Activated B cell treated with CpG ODN at 0.5 μM for 24 hours (primary cell): Measurements from ENCODE around the gene GABBR2. TPM values are rescaled to one million over a fixed set of nuclear protein-coding genes. Genes with fewer than 3 reads are reported as not detected.

Experiments
- ATAC-seq: fragments of 200-7000 bp; cut with Tn5 transposase; one replicate; pipeline ENCODE4 v1.10.0; 2021; ENCODE audit warnings: low read depth, mild to moderate bottlenecking, moderate library complexity
- CTCF ChIA-PET: fragments of 350-600 bp; sonication (Branson Sonifier 250); formaldehyde crosslinking; loops from one replicate; lab custom pipeline; 2021; ENCODE audit warnings: antibody characterized with exemption; lab: Charles Lee
- POLR2A ChIA-PET: fragments of 350-600 bp; sonication (Branson Sonifier 250); formaldehyde crosslinking; loops from one replicate; lab custom pipeline; 2021; ENCODE audit warnings: antibody characterized with exemption; lab: Charles Lee
- DNase-seq: peaks from one replicate; pipeline ENCODE4 v3.0.0; 2022
- H3K27ac Mint-ChIP-seq: one replicate; pipeline ENCODE4 v1.8.0; 2020; ENCODE audit warnings: mixed read lengths
- H3K27me3 Mint-ChIP-seq: one replicate; pipeline ENCODE4 v1.8.0; 2021; ENCODE audit warnings: mixed read lengths
- H3K36me3 Mint-ChIP-seq: one replicate; pipeline ENCODE4 v1.8.0; 2021; ENCODE audit warnings: low read depth, mixed read lengths
- H3K4me1 Mint-ChIP-seq: one replicate; pipeline ENCODE4 v1.8.0; 2021; ENCODE audit warnings: mixed read lengths
- H3K4me3 Mint-ChIP-seq: one replicate; pipeline ENCODE4 v1.8.0; 2020; ENCODE audit warnings: mild to moderate bottlenecking, mixed read lengths
- H3K9me3 Mint-ChIP-seq: one replicate; pipeline ENCODE4 v1.8.0; 2020; ENCODE audit warnings: mixed read lengths
- CTCF ChIP-seq: fragments of 200-600 bp; IDR thresholded peaks from one replicate; pipeline ENCODE4 v1.8.0; 2022; ENCODE audit warnings: antibody characterized with exemption, mild to moderate bottlenecking
- intact Hi-C: fragments of 100-400 bp; cut with micrococcal nuclease; formaldehyde crosslinking; loops from one replicate; pipeline ENCODE4 v1.15.1; 2024
- total RNA-seq: library from RNA; stranded (reverse); gene quantifications from 2 replicates; pipeline ENCODE4 v1.2.3, GENCODE V29; 2022

GABBR2 gene
- total RNA-seq, 1 donor from 2014 or later = not detected

GRCh38 chr9:98347642-98348041, 361.1 kb downstream of the GABBR2 start:
- ATAC-seq (no peak), DNase-seq (no peak)
- POLR2A ChIA-PET = no interaction called here
- Mint-ChIP-seq H3K27ac (no peak overlapping the region), H3K36me3 (peaks cover 2% of the 10 kb centered on the region), H3K4me1 (no peaks in the 10 kb centered on the region), H3K9me3 (peaks cover 17% of the 10 kb centered on the region), H3K27me3 (peaks cover 29% of the 10 kb centered on the region), H3K4me3 (no peak overlapping the region)
- no peak for TF ChIP-seq CTCF
- intact Hi-C loops = no loop called here
- CTCF ChIA-PET = no interaction called here

DNA sequence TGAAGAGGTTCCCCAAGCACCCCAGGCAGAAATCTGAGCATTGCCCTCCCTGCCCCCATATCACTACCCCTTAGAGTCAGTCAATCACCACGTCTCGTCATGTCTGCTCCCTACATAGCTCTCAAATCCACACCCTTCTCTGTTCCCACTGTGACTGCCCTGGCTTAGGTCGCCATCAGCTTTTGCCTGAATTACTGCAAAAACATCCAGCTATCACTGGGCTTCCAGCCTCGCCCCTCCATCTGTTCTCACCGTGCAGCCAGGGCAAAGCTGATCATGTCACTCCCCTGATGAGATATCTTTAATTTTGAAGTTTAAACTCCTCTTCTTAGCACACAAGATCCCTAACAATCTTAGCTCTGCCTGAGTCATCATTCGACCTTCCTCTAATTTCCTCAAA, 363.7 kb downstream of the GABBR2 start:
- Mint-ChIP-seq H3K4me3 (no peak overlapping the region), H3K36me3 (no peaks in the 10 kb centered on the region), H3K9me3 (peaks cover 6% of the 10 kb centered on the region), H3K4me1 (no peaks in the 10 kb centered on the region), H3K27ac (no peak overlapping the region), H3K27me3 (peaks cover 10% of the 10 kb centered on the region)
- no peak for ATAC-seq
- no peak for DNase-seq
- TF ChIP-seq CTCF = no peak
- intact Hi-C loops = no loop called here
- ChIA-PET POLR2A (no interaction called here), CTCF (no interaction called here)

GRCh38 chr9:98344581-98344980, 364.2 kb downstream of the GABBR2 start:
- ChIA-PET CTCF (no interaction called here), POLR2A (no interaction called here)
- ATAC-seq = no peak
- Mint-ChIP-seq H3K4me1 (no peaks in the 10 kb centered on the region), H3K4me3 (no peak overlapping the region), H3K36me3 (no peaks in the 10 kb centered on the region), H3K27ac (no peak overlapping the region), H3K9me3 (peaks cover 8% of the 10 kb centered on the region), H3K27me3 (peaks cover 6% of the 10 kb centered on the region)
- no peak for TF ChIP-seq CTCF
- intact Hi-C loops = no loop called here
- DNase-seq = no peak

- H3K9me3 Mint-ChIP-seq = peaks cover 5% of the 10 kb centered on the region
- H3K36me3 Mint-ChIP-seq = no peaks in the 10 kb centered on the region
- CTCF ChIA-PET = no interaction called here
- no peak overlapping the region for H3K27ac Mint-ChIP-seq
- peaks cover 4% of the 10 kb centered on the region for H3K27me3 Mint-ChIP-seq
- TF ChIP-seq CTCF = no peak
- DNase-seq = no peak
- no peaks in the 10 kb centered on the region for H3K4me1 Mint-ChIP-seq
- intact Hi-C loops = no loop called here
- no peak overlapping the region for H3K4me3 Mint-ChIP-seq
- no peak for ATAC-seq
- POLR2A ChIA-PET = no interaction called here
Observed at GRCh38 chr9:98342820-98343210, 365.9 kb downstream of the GABBR2 start.

GRCh38 chr9:98342098-98342819, 366.5 kb downstream of the GABBR2 start:
- Mint-ChIP-seq H3K4me3 (no peak overlapping the region), H3K27ac (no peak overlapping the region)

More at GRCh38 chr9:98342098-98342819, 366.5 kb downstream of the GABBR2 start:
- CTCF ChIA-PET = no interaction called here
- intact Hi-C loops = no loop called here
- H3K27me3 Mint-ChIP-seq = peaks cover 8% of the 10 kb centered on the region
- no peak for TF ChIP-seq CTCF
- H3K4me1 Mint-ChIP-seq = no peaks in the 10 kb centered on the region
- ATAC-seq (no peak), DNase-seq (no peak)
- H3K36me3 Mint-ChIP-seq = no peaks in the 10 kb centered on the region
- H3K9me3 Mint-ChIP-seq = peaks cover 5% of the 10 kb centered on the region
- POLR2A ChIA-PET = no interaction called here
